NCI-H2171 (cell line): Measurements from ENCODE around the gene NPFFR1.

ENCODE experiments used
- DNase-seq: peaks from one replicate; lab custom pipeline; 2025; lab: John Stamatoyannopoulos, UW

Gene NPFFR1

GRCh38 chr10:70315276-70315675, 31.5 kb upstream of the NPFFR1 start:
- DNase-seq, result no peak

DNA sequence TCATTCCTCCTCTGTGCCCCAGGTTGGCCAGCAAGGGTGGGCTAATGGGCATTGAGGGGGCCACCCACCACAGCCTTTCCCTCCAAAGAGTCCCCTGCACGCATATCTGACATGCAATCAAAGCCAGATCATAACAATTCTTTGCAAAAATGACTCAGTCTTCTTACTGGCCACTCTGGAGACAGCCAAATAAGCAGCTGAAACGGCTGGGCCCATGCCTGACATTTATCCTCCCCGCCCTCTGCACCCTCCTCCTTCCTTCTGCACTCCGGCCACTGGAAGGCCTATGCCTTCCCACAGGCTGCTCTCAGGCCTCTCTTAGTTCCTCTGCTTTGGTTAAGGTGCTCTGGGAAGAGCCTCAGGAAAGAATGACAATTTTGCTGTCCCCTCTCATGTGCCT, 29.2 kb upstream of the NPFFR1 start:
- DNase-seq, result no peak

DNA sequence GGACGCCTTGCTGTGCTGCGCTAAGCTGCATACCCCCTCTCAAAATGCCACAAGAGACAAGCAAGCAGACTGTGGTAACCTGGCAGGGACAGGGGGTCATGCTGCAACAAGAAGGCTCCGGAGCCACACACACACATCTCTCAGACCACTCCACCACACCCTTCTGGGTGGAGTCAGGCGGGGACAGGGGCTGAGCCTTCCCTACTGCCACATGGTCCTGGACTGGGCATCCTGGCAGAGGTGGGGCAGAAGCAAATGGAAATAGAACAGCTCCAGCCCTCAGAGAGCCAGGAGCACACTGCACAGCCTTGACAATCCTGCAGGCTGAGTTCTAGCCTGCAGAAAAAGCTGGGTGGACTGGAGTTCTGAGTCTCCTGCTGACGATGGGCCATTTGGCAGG, 28.4 kb upstream of the NPFFR1 start:
- no peak for DNase-seq

DNA sequence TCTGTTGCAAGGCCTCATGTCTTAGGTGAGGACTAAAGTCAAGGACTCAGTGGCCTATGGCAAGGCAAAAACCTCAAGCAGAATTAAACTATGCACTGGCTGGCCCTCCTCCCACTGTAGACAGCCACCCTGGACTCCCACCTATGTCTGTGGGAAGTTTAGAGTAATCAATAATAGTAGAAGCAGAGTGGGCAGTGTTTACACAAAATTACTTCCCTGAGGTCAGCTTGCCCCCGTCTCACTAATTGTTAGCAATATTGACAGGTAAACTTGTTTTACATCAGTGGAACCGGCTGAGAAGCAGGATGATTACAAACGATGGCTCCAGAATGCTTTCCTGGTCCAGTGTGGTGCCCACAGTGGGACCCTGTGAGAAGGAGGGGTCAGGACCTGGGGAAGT, 27.9 kb upstream of the NPFFR1 start:
- no peak for DNase-seq

- DNase-seq, result no peak
Measured at GRCh38 chr10:70309661-70310060, 25.9 kb upstream of the NPFFR1 start.

DNA sequence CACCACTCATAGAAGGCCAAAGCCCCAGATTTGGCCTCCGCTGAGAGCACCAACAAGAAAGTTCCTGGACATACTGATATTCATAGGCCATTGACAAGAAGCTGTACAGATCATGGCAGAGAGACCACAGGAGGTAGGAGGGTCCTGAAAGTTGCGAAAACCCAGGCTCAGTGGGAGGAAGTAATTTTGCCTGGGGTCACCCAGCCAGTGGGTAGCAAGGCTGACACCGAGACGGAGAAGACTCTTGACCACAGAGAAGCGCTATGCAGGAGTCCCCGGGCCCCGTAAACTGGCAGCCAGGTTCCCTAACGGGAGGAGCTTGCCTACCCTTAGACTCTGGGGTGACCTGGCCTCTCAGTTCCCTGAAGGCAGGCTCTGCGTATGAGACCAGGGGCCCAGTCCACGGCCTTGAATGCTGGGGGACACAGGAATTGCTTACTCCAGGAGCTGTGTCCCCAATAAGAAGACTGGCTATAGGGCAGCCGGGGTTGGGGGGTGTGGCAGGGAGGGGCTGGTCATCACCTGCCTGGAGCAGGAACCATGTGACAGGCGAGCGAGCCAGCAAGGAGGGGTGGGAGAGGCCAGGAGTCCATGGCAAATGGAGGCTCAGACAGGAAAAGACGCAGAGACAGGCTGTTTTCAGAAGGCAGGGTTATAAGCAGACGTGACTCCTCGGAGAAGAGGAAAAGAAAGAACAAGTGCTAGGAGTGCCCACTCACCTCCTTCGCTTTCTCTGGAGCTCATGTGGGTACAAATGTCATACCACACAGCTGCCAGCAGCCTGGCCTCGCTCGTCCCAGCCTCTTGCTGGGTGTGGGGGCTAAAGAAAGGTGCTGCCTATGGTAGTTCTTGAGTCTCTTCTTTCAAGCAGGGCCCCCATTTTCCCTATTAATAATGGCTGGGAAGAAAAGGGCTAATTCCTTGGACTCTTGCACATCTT, 24.6 kb upstream of the NPFFR1 start:
- no peak for DNase-seq

DNA sequence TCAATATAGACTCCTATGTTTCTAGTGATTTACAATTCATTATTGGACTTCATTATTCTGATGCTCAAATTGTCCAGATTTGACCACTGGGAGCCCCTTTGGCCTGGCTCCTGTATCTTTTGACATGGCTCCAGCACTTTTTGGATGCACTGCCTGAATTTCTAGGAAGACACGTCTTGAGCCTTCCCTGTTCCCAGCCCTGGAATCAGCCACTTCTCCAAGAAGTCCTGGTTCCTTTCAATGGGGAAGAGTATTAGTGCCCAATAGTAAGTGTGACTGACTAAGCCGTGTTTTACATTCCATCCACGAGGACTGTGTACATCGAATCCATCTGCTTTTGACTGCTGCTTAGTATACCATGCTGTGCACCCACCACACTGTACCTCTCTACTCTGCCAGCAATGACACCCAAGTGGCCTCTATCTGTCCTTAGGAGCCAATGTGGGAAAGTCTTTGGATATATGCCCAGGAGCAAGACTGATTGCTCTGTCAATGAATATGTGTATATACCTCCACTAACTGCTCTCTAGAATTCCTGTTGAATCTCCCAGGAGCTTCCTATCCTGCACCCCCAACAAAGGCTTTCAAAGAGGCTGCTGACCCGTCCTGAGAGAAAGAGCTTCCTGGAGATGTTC, 23.2 kb upstream of the NPFFR1 start:
- DNase-seq, result no peak

GRCh38 chr10:70306181-70306705, 22.4 kb upstream of the NPFFR1 start:
- no peak for DNase-seq

GRCh38 chr10:70303730-70304129, 19.9 kb upstream of the NPFFR1 start:
- no peak for DNase-seq

- no peak for DNase-seq
Measured at GRCh38 chr10:70302292-70302691, 18.5 kb upstream of the NPFFR1 start.

DNA sequence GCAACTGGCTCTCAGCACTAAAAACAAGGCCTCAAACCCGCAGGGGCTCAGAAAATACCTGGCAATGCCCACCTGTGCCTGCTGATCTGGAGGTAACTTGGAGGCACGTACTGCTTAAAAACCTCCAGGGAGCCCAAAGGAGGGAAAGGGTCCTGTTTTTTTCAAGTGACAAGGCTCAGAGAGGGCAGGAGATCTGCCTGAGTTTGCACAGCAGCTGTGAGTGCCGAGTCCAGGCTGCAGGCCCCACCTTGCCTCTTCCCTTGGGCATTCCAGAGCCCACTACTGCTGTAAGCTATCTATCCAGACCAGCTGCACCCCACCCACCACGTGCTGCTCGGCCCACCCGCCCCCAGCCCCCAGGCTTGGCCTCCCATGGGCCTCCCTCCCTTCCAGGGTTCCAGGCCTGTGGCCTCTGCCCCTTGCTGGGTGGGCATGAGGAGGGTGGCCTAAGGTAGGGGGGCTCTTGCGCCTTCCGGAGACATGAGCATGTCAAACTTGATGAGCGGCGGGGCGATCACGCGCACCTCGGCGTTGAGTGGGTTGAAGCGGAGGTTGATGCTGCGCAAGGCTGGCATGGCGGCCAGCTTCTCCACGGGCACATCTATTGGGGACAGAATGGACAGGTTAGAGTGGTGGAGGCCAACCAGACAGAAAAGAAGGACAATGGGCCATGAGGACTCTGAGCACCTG, 17.2 kb upstream of the NPFFR1 start:
- DNase-seq, result no peak

GRCh38 chr10:70300461-70300860, 16.7 kb upstream of the NPFFR1 start:
- DNase-seq, result no peak

- no peak for DNase-seq
Measured at GRCh38 chr10:70299876-70300275, 16.1 kb upstream of the NPFFR1 start.

DNA sequence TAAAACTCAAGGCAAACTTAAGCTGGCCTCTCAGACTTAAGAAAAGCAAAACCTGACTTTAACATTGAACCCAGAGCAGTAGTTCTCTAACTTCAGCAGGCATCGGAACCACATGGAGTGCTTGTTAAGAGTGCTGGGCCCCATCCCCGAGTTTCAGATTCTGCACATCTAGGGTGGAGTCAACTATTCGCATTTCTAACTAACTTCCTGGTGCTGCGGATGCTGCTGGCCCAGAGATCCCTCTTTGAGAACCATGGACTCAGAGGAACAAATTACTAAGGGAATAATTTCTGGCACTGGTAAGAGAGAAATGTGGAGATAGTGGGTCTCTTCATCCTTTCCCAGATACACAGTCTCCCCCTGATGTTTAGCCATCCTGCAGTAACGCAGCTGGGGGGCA, 14.6 kb upstream of the NPFFR1 start:
- DNase-seq, result no peak

DNA sequence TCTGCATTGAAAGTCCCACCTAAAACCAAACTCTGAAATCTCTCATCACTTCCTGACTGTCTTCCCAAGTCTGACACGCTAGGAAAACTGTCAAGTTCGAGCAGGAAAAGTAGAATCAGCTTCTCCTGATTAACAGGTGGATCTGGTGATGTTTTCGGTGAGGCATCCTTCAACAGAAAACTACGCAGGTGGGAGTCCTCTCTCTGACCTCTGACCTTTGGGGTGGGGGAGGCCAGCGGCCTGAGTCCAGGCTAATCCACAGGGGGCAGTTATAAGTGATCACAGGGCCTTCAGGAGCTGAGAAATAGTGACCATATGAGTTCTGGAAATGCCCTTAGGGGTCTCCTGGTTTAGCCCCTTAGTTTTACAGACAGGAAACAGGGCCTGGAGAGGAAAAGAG, 13.4 kb upstream of the NPFFR1 start:
- DNase-seq, result no peak

DNA sequence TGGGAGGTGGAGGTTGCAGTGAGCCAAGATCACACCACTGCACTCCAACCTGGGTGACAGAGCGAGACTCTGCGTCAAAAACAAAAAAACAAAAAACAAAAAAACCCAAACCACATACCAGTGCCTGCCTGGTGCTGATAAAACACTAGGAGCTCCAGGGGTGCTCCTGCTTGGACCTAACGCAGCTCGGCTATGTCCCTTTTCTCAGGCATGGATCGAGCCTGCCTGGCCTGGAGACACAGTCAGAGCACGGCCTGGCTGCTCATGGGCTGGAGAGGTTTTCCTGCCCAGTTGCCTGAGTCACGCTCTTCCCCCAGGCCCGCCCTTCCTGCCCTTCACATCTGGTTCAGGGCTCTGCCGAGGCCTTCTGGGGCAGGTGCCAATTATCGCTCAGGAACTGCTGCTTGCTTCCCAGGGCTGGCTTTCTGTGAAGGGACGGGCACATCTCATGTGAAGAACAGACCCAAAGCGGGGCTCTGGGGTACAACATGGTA, 12.6 kb upstream of the NPFFR1 start:
- DNase-seq, result no peak

DNA sequence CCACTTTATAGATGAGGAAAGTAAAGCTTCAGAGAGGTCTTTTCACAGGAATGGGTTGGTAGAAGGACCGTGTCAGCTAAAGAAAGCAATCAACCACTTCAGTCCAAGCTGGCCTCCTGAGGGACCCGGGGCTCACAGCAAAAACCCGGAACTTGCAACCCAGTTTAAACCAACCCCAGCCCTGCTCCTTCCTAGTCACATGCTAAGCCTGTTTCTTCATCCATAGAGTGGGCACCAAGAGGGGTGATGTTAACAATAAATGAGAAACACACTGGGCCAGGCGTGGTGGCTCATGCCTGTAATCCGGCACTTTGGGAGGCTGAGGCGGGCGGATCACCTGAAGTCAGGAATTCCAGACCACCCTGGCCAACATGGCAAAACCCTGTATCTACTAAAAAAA, 12.1 kb upstream of the NPFFR1 start:
- DNase-seq, result no peak

GRCh38 chr10:70295321-70295720, 11.5 kb upstream of the NPFFR1 start:
- DNase-seq, result no peak

DNA sequence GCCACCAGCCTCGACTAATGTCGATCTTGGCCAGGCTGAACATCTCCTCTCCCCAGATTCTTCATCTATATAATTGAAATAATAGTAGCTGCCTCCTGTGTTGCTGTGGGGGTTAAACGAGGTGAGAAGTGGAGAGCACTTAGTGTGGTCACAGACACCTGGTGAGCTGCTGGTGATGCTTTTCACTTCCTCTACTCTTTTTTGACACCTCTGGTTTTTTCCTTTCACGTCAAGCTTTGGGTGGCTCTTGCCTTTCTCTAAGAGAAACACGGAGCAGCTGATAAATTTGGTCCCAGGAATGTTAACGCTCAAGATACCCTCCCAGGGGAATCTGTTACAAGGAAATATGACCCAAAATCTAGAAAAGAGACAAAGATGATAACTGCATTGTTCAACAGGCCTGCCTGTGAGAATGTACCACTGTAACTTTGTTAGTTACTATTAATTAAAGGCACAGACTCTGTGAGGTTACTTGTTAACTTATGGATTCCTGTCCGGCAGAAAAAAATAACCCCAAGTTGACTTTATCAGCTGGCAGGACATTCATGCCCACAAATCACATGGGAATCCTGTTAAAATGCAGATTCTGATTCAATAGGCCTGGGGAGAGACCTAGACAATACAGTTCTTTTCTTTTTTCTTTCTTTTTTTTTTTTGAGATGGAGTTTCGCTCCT, 9.5 kb upstream of the NPFFR1 start:
- DNase-seq, result no peak

GRCh38 chr10:70292004-70292403, 8.2 kb upstream of the NPFFR1 start:
- no peak for DNase-seq

DNA sequence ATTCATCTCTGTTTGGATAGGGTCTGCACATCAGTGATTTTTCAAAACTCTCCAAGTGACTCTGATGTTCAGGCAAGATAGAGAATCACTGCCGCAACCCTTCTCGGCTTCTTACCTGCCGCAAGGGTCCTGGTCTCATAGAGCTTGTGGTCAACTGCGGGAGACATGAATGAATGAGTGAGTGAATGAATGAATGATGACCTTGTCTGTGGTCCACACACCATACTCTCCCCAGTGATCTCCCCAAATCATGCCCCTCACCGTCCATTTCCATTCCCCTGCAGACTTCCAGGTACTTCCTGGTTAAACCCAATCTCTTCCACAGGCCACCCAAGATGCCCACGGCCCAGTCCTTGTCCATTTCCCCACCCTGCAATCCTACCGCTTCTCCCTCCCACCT, 5.9 kb upstream of the NPFFR1 start:
- no peak for DNase-seq

DNA sequence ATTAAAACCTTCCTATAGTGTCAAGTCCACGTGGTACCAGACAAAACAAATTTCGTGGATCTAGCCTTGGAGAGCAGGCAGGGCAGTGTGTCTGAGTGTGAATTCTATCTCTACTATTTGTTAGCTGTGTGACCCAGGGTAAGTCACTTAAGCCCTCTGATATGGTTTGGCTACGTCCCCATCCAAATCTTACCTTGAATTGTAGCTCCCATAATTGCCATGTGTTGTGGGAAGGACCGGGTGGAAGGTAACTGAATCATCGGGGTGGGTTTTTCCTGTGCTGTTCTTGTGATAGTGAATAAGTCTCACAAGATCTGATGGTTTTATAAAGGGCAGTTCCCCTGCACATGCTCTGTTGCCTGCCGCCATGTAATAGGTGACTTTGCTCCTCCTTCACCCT, 2.8 kb upstream of the NPFFR1 start:
- no peak for DNase-seq
